Calu3 (cell line): ENCODE results near the gene SLAMF9. TPM values are rescaled to one million over a fixed set of nuclear protein-coding genes. Genes with fewer than 3 reads are reported as not detected.

Experiments used
- BruUV-seq: library from RNA; stranded (reverse); fragments of 400-500 nt; replicated peaks from 2 replicates; lab custom pipeline; 2021; lab: Mats Ljungman, UMichigan
- CTCF ChIA-PET: fragments of 300-600 bp; sonication (Branson Sonifier 250); formaldehyde crosslinking; loops from one replicate; lab custom pipeline; 2022; ENCODE audit warnings: antibody characterized with exemption; lab: Charles Lee
- DNase-seq: peaks from one replicate; pipeline ENCODE4 v3.0.0; 2022
- H3K27ac Mint-ChIP-seq: one replicate; pipeline ENCODE4 v1.8.0; 2022; ENCODE audit warnings: mixed read lengths; ENCODE audit not compliant: unreplicated experiment
- H3K27me3 Mint-ChIP-seq: one replicate; pipeline ENCODE4 v1.8.0; 2022; ENCODE audit warnings: mixed read lengths; ENCODE audit not compliant: unreplicated experiment
- H3K36me3 Mint-ChIP-seq: one replicate; pipeline ENCODE4 v1.8.0; 2022; ENCODE audit warnings: mild to moderate bottlenecking, moderate library complexity, mixed read lengths; ENCODE audit not compliant: insufficient read depth, unreplicated experiment
- H3K4me1 Mint-ChIP-seq: one replicate; pipeline ENCODE4 v1.8.0; 2022; ENCODE audit warnings: mild to moderate bottlenecking, low read depth, mixed read lengths; ENCODE audit not compliant: unreplicated experiment
- H3K4me3 Mint-ChIP-seq: one replicate; pipeline ENCODE4 v1.8.0; 2022; ENCODE audit warnings: mild to moderate bottlenecking, low read depth, moderate library complexity, mixed read lengths; ENCODE audit not compliant: unreplicated experiment
- H3K9me3 Mint-ChIP-seq: one replicate; pipeline ENCODE4 v1.8.0; 2022; ENCODE audit warnings: low read depth, mixed read lengths; ENCODE audit not compliant: unreplicated experiment
- CTCF ChIP-seq: fragments of 200-600 bp; IDR thresholded peaks from one replicate; pipeline ENCODE4 v1.8.0; 2022; ENCODE audit warnings: antibody characterized with exemption; ENCODE audit not compliant: unreplicated experiment
- intact Hi-C: fragments of 100-400 bp; cut with micrococcal nuclease; formaldehyde crosslinking; loops from one replicate; pipeline ENCODE4 v1.10.0; 2022; ENCODE audit not compliant: unreplicated experiment
- total RNA-seq: library from RNA; stranded (reverse); gene quantifications from 2 replicates; pipeline ENCODE4 v1.2.3, GENCODE V29; 2022

Gene SLAMF9
- total RNA-seq, 1 experiment from 2014 or later, result not detected

DNA sequence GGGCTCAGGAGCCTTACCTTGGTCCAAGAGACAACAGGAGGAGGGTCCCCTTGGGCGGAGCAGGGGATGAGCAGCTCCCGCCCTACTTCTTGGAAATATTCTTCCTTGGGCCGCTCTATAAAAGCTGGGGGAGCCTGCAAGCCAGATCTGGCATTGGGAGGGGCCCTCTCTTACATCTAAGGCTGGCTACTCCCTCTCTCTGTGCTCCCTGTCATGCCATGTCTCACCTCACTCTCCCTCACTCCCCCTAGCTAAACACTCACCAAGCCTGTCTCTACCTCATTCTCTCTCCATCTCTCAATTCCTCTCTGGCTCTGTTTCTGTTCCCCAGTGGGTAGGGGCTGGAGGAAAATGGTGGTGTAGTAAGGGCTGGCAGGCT is 22.3 kb downstream of the SLAMF9 start:
- no peak overlapping the region for H3K27ac Mint-ChIP-seq
- H3K36me3 Mint-ChIP-seq, result peaks cover 6% of the 10 kb centered on the region
- intact Hi-C loops, result loop anchor here (10.0 kb wide), 1 partner anchor 153 kb away; the partner anchor contains the start of gene KCNJ9
- no peaks in the 10 kb centered on the region for H3K9me3 Mint-ChIP-seq
- H3K27me3 Mint-ChIP-seq, result no peaks in the 10 kb centered on the region
- no peak for DNase-seq
- H3K4me3 Mint-ChIP-seq, result no peak overlapping the region
- no TSS peak for BruUV-seq
- CTCF ChIA-PET, result interaction anchor here (4.8 kb wide), 1 partner anchor 76 kb away, joined by 20 read pairs; no protein-coding TSS in a partner anchor
- H3K4me1 Mint-ChIP-seq, result peaks cover 22% of the 10 kb centered on the region
- no peak for TF ChIP-seq CTCF

DNA sequence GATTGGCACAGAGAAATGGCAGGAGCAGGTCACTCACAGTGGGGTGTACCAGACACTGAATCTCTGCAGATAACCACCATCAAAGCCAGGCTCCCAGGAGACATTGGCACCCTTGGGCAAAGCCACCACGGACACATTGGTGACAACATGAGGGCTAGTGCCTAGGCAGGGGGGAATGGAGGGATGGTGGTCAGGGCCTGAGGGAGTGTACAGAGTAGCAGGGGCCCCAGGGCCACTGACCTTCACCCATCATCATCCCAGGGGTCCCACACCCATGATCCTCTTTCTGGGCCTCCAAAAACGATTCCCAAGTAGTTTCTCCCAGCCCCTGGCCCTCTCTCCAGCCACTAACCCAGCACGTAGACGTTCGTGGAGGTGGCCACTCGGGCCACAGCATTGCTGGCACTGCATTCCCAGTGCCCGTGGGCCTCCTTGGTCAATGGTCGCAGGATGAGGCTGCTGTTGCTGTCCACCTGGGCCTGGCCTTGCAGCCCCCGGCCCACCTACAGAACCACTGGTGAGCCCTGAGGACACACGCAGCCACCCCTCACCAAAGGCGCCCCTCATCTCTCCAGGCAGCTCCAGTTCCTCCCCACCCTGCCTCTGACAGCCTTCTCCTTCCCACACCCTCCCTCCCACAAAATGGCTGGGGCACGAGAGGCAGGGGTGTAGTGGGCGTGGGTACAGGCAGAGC is 22.8 kb downstream of the SLAMF9 start:
- H3K27ac Mint-ChIP-seq, result no peak overlapping the region
- no TSS peak for BruUV-seq
- CTCF ChIA-PET, result interaction anchor here (0.7 to 4.8 kb wide), 2 partner anchors 54 to 77 kb away, joined by 5 to 20 read pairs; no protein-coding TSS in a partner anchor
- peaks cover 21% of the 10 kb centered on the region for H3K4me1 Mint-ChIP-seq
- DNase-seq, result no peak
- no peak for TF ChIP-seq CTCF
- H3K36me3 Mint-ChIP-seq, result peaks cover 10% of the 10 kb centered on the region
- no peaks in the 10 kb centered on the region for H3K27me3 Mint-ChIP-seq
- intact Hi-C loops, result loop anchor here (10.0 kb wide), 1 partner anchor 154 kb away; the partner anchor contains the start of gene KCNJ9
- no peak overlapping the region for H3K4me3 Mint-ChIP-seq
- H3K9me3 Mint-ChIP-seq, result no peaks in the 10 kb centered on the region

- H3K27ac Mint-ChIP-seq, result no peak overlapping the region
- CTCF ChIA-PET, result interaction anchor here (0.7 to 1.5 kb wide), 2 partner anchors 55 to 77 kb away, joined by 4 to 5 read pairs; no protein-coding TSS in a partner anchor
- no peak overlapping the region for H3K4me3 Mint-ChIP-seq
- no TSS peak for BruUV-seq
- intact Hi-C loops, result loop anchor here (10.0 kb wide), 1 partner anchor 154 kb away; the partner anchor contains the start of gene KCNJ9
- DNase-seq, result no peak
- no peak for TF ChIP-seq CTCF
- H3K4me1 Mint-ChIP-seq, result peaks cover 23% of the 10 kb centered on the region
- no peaks in the 10 kb centered on the region for H3K27me3 Mint-ChIP-seq
- H3K9me3 Mint-ChIP-seq, result no peaks in the 10 kb centered on the region
- H3K36me3 Mint-ChIP-seq, result peaks cover 16% of the 10 kb centered on the region
Measured at GRCh38 chr1:159930634-159931033, 23.4 kb downstream of the SLAMF9 start.

DNA sequence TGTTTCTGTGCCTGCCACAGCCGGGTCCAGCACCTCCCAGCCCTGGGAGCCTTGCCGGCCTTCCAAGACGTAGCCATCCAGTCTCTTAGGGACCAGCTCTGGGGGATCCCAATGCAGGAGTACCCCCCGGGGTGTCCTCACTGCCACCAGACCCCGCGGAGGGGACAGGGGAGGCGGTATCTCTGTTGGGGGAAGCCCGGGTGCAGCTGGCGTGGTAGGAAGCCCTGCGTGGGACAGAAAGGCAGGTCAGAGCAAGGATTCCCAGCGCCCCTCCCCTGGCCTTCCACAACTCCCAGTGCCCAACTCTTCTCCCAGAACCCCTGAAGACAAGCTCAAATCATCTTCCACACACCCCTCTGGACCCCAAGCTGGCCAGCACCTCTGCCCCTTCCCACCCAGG is 23.8 kb downstream of the SLAMF9 start:
- Mint-ChIP-seq H3K27ac (no peak overlapping the region), H3K4me3 (no peak overlapping the region), H3K9me3 (no peaks in the 10 kb centered on the region), H3K36me3 (peaks cover 20% of the 10 kb centered on the region), H3K27me3 (no peaks in the 10 kb centered on the region), H3K4me1 (peaks cover 23% of the 10 kb centered on the region)
- no peak for TF ChIP-seq CTCF
- intact Hi-C loops, result loop anchor here (10.0 kb wide), 1 partner anchor 155 kb away; the partner anchor contains the start of gene KCNJ9
- CTCF ChIA-PET, result interaction anchor here (0.7 to 1.5 kb wide), 2 partner anchors 55 to 78 kb away, joined by 4 to 5 read pairs; no protein-coding TSS in a partner anchor
- DNase-seq, result no peak
- BruUV-seq, result no TSS peak
